ENCODE results near the gene HBM. TPM values are rescaled to one million over a fixed set of nuclear protein-coding genes. Genes with fewer than 3 reads are reported as not detected.
A peak's percentile ranks its signal among the peaks of the same experiment; 100 is the strongest.

The HBM gene
- total RNA-seq, 4 donors from 2014 or later = not detected

GRCh38 chr16:177394-177822 is 11.6 kb downstream of the HBM start:
- WGBS = 4% methylated on average over 9 of the region's 13 CpGs
- no peak overlapping the region for H3K4me3 ChIP-seq
- H3K27me3 ChIP-seq = peaks cover 69% of the 10 kb centered on the region
- no peaks in the 10 kb centered on the region for H3K36me3 ChIP-seq
- H3K4me1 ChIP-seq = peaks cover 31% of the 10 kb centered on the region
- no peak for TF ChIP-seq POLR2AphosphoS5 (IDR thresholded peaks at IDR 0.05)
- no peak for TF ChIP-seq CTCF (IDR thresholded peaks at IDR 0.05)
- TF ChIP-seq EP300 (IDR thresholded peaks at IDR 0.05) = no peak
- no peaks in the 10 kb centered on the region for H3K9me3 ChIP-seq
- H3K27ac ChIP-seq = no peak overlapping the region
- no peak for DNase-seq (ENCODE audit: low spot score in 2 of 2)

GRCh38 chr16:177981-178667 is 12.3 kb downstream of the HBM start:
- no peak for DNase-seq (ENCODE audit: low spot score in 2 of 2)
- Histone ChIP-seq H3K4me1 (peaks cover 31% of the 10 kb centered on the region), H3K4me3 (no peak overlapping the region), H3K9me3 (no peaks in the 10 kb centered on the region), H3K27ac (no peak overlapping the region), H3K27me3 (peaks cover 68% of the 10 kb centered on the region), H3K36me3 (no peaks in the 10 kb centered on the region)
- 64% methylated on average over 9 of the region's 11 CpGs for WGBS
- TF ChIP-seq EP300 (IDR thresholded peaks at IDR 0.05) (no peak), CTCF (IDR thresholded peaks at IDR 0.05) (no peak), POLR2AphosphoS5 (IDR thresholded peaks at IDR 0.05) (no peak), POLR2A (IDR thresholded peaks at IDR 0.05) (no peak)

- no peaks in the 10 kb centered on the region for H3K9me3 ChIP-seq
- H3K4me1 ChIP-seq = peaks cover 31% of the 10 kb centered on the region
- H3K4me3 ChIP-seq = no peak overlapping the region
- TF ChIP-seq POLR2A (IDR thresholded peaks at IDR 0.05) (no peak), POLR2AphosphoS5 (IDR thresholded peaks at IDR 0.05) (no peak), CTCF (IDR thresholded peaks at IDR 0.05) (no peak), EP300 (IDR thresholded peaks at IDR 0.05) (no peak)
- WGBS = 85% methylated on average over 11 of the region's 11 CpGs
- peaks cover 63% of the 10 kb centered on the region for H3K27me3 ChIP-seq
- no peak overlapping the region for H3K27ac ChIP-seq
- DNase-seq (ENCODE audit: low spot score in 2 of 2) = no peak
- H3K36me3 ChIP-seq = no peaks in the 10 kb centered on the region
These were observed 12.9 kb downstream of the HBM start for GRCh38 chr16:178668-179015.

GRCh38 chr16:179211-180092 is 13.7 kb downstream of the HBM start:
- 78% methylated on average over 17 of the region's 17 CpGs for WGBS
- H3K4me3 ChIP-seq = no peak overlapping the region
- H3K9me3 ChIP-seq = no peaks in the 10 kb centered on the region
- no peaks in the 10 kb centered on the region for H3K36me3 ChIP-seq
- no peak for TF ChIP-seq CTCF (IDR thresholded peaks at IDR 0.05)
- no peak for TF ChIP-seq POLR2A (IDR thresholded peaks at IDR 0.05)
- no peak for TF ChIP-seq POLR2AphosphoS5 (IDR thresholded peaks at IDR 0.05)
- TF ChIP-seq EP300 (IDR thresholded peaks at IDR 0.05) = no peak
- no peak for DNase-seq (ENCODE audit: low spot score in 2 of 2)
- H3K27me3 ChIP-seq = peaks cover 62% of the 10 kb centered on the region
- peaks cover 30% of the 10 kb centered on the region for H3K4me1 ChIP-seq
- no peak overlapping the region for H3K27ac ChIP-seq

- Histone ChIP-seq H3K36me3 (no peaks in the 10 kb centered on the region), H3K4me3 (peak within 1 kb of the TSS; percentile 31), H3K9me3 (no peaks in the 10 kb centered on the region), H3K4me1 (peaks cover 27% of the 10 kb centered on the region), H3K27ac (no peak within 1 kb of the TSS), H3K27me3 (peaks cover 54% of the 10 kb centered on the region)
- 43% methylated on average over 11 of the region's 59 CpGs for WGBS
- DNase-seq (ENCODE audit: low spot score in 2 of 2) = no peak
- no peak for TF ChIP-seq POLR2AphosphoS5 (IDR thresholded peaks at IDR 0.05)
- peak in 1 of 2 donors; percentile 22 for TF ChIP-seq CTCF (IDR thresholded peaks at IDR 0.05)
- TF ChIP-seq EP300 (IDR thresholded peaks at IDR 0.05) = no peak
- no peak for TF ChIP-seq POLR2A (IDR thresholded peaks at IDR 0.05)
These were observed 14.4 kb downstream of the HBM start, which contains the start of gene HBQ1 for GRCh38 chr16:180101-180675. HBQ1 (plus strand) TSS chr16:180459; CDS start chr16:180487, 28 bp downstream.
